HG02759 (cell line): Measurements from ENCODE around the gene NCLN.

Source experiments
- ATAC-seq: cut with Tn5 transposase; IDR thresholded peaks from one replicate; pipeline ENCODE4 v1.9.1; 2021; ENCODE audit warnings: mild to moderate bottlenecking, moderate library complexity; ENCODE audit not compliant: unreplicated experiment

The NCLN gene, protein sequence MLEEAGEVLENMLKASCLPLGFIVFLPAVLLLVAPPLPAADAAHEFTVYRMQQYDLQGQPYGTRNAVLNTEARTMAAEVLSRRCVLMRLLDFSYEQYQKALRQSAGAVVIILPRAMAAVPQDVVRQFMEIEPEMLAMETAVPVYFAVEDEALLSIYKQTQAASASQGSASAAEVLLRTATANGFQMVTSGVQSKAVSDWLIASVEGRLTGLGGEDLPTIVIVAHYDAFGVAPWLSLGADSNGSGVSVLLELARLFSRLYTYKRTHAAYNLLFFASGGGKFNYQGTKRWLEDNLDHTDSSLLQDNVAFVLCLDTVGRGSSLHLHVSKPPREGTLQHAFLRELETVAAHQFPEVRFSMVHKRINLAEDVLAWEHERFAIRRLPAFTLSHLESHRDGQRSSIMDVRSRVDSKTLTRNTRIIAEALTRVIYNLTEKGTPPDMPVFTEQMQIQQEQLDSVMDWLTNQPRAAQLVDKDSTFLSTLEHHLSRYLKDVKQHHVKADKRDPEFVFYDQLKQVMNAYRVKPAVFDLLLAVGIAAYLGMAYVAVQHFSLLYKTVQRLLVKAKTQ

DNA sequence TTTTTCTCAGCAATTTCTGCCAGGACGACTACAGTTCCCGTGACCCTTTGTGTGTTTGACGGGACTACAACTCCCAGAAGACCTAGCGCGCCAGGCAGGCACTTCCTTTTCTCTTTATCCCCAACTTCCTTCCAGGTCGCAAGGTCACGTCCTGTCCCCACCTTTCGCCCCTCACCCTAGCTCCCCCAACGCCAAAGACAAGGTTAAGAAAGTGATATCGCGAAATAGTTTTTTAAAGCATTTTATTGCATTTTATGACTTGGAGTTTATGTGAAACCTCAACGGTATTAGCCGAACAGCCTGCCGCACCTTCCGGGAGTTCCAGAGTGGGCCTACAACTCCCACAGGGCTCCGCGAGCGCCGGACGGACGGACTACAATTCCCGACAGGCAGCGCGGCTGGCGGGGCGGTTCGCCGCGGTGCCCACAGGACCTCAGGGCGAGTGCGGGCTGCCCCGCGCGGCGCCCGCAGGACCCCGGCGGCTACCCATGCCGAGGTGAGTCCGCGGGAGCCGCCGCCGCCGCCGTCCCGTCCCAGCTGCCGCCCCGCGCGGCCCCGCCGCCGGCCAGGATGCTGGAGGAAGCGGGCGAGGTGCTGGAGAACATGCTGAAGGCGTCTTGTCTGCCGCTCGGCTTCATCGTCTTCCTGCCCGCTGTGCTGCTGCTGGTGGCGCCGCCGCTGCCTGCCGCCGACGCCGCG, at the start of gene NCLN:
Gene NCLN, plus strand, starts transcription at position 470 of the 699 bp plus-strand sequence. Its CDS starts 101 bp downstream, at position 571.
- ATAC-seq, result peak; percentile 83

DNA sequence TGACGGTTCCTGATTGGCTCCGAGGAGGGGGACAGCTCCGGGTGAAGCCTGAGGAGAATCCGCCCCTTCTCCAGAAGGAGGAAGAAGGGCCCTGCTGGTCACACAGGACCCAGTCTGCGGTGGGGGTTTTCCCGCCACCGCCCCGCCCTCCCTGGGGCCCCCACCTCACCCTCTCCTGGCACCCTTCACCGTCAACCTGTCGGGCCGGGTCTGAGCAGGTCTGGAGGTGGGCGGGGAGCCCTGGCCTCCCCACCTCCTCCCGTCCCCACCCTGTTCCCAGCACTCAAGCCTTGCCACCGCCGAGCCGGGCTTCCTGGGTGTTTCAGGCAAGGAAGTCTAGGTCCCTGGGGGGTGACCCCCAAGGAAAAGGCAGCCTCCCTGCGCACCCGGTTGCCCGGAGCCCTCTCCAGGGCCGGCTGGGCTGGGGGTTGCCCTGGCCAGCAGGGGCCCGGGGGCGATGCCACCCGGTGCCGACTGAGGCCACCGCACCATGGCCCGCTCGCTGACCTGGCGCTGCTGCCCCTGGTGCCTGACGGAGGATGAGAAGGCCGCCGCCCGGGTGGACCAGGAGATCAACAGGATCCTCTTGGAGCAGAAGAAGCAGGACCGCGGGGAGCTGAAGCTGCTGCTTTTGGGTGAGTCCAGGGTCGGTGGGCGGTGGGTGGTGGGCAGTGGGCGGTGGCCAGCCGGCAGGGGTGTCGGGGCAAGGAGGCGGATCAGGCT, 49.6 kb upstream of the NCLN start, which contains the start of gene GNA15:
Gene GNA15, plus strand, starts transcription at position 73 of the 723 bp plus-strand sequence. Its CDS starts 418 bp downstream, at position 491.
- ATAC-seq, result no peak

DNA sequence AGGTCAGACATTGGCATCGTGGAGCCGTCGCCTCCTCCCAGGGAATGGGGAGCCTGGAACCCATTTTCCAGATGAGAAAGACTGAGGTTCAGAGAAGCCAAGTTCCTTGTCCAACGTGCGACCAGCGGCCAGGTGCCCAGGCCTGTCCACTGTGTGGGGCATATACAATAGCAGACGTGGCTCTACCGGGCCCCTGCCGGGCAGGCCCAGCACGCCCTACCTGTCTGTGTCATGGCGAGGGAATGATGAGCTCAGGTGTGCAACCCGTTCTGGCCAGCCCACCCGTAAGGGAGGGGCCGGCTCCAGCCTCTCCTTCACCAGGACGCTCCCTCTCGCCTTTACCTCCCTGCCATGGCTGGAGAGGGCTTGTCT, 49.1 kb upstream of the NCLN start:
- no peak for ATAC-seq

DNA sequence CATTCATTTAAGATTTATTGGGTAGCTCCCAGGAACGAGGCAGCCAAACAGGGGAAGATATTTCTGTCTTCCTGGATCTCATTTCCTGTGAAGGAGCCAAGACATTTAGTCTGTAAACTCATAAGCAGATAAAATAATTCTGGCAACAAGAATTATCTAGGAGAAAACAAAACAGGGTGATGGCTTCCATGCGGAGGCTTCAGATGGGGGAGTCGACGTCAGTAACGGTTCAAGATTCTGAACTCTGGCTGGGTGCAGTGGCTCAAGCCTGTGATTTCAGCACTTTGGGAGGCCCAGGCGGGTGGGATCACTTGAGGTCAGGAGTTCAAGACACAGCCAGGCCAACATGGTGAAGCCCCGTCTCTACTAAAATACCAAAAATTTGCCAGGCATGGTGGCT, 48.6 kb upstream of the NCLN start:
- no peak for ATAC-seq

DNA sequence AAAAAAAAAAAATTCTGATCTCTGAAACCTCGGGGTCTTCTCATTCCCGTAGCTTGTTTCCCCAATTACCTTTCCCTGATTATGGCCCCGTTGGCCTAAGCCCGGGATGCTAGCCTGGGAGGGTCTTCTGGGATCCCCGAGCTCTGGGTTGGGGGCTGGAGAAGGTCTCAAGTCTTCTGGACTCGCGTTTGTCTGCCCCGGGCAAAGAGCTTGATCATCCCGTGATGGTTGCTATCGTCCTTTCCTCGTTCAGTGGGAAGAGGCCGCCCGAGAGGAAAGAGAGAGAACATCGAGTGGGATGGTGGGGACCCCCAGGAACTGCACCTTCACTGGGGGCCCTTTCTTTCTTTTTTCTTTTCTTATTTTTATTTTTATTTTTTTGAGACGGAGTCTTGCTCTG, 47.5 kb upstream of the NCLN start:
- ATAC-seq, result no peak

DNA sequence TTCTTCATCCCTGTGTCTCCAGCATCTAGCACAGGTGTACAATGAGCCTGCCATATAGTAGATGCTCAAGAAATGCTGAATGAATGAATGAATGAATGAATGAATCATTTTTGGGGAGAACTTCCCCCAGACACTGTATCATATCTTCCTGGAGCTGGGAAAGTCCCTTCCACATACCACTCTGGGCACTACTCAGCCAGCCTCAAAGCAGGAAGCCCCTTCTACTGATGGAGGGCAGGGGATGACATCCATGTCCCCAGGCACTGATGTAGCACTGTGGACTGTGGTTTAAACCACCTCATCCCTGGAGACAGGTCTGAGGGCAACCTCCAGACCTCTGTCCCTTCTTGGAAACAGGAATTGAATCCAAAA, 45.1 kb upstream of the NCLN start:
- no peak for ATAC-seq

DNA sequence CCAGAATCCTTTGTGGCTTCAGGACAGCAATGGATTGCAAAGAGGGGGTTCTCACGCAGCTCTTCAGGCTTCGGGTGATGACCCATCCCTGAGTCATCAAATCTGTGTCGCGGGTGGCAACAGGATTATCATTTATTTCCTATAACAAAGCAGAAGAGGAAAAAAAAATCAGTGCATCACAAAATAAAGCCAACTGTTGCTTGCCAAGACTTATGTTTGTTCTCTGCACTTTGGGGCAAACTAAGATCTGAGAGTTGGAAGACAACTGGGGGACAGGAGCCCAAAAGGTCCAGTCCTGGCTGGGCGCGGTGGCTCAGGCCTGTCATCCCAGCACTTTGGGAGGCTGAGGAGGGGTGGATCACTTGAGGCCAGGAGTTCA, 43.4 kb upstream of the NCLN start:
- no peak for ATAC-seq

DNA sequence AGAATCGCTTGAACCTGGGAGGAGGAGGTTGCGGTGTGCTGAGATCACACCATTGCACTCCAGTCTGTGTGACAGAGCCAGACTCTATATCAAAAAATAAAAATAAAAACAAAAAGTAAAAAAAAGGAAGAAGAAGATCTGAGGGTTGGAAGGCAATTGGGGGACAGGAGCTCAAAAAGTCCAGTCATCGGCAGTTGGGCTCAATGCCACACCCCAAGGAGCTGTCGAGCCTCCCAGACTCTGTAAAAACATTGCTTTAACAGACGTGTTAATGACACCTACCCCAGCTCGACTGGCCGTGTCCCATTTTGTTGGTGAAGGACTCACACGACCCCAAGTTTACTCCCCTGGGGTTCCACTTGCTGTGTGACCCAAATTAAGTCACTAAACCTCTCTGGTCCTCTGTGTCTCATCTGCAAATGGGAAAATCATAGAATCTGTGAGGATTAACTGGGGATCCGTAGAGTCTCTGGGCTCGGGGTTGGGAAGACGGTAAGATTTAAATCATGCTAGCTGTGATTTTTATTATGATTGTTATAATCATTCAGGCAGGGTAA, 42.9 kb upstream of the NCLN start:
- no peak for ATAC-seq

DNA sequence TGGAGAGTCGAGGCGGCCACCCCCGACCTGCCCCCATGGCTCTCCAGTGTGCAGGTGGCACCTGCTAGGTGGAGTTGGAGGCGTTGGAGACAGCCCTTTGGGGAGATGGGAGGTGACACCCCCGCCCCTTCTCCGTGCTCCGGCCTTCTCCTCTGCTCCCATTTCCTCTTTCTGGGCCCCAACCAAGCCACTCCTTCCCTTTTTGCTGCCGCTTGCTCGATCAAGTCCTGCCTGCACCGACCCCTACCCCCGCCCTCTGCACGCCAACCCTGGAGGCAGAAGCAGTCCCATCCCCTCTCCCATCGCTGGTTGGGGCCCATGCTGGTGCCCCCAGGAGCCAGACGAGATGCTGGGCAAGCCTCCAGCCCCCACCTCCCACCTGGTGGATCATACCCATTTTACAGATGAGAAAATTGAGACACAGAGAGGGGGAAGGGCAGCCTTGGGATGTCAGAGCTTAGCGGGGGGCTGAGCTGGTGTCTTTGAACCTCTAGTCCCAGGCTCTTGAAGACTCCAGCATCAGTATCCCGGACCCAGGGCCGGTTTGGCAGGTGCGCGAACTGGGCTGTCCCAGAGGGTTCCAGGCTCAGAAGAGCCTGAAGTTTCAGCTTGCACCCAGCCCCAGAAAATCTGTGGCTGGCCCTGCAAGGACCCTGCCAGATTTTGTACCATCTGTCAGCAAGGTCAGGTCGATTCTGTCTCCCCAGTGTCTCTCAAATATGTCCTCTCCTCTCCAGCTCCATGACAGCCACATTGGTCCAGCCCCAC, 39.6 kb upstream of the NCLN start:
- no peak for ATAC-seq

DNA sequence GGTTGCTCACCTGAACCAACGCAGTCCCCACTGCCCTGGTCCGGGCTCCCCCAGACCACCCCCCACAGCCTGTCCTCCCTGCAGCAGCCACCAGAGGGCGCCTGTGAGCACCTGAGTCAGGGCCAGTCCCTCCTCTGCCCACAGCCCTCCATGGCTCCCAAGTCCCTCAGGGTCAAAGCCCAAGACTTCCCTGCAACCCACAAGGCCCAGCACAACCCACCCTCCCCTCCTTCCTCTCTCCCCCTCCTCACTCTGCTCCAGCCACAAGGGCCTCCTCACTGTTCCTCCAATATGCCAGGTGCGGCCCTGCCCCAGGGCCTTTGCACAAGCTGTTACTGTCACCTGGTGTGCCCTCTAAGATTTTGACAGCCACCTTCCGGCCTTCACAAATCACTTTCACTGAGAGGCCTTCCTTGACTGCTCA, 39.0 kb upstream of the NCLN start:
- no peak for ATAC-seq

DNA sequence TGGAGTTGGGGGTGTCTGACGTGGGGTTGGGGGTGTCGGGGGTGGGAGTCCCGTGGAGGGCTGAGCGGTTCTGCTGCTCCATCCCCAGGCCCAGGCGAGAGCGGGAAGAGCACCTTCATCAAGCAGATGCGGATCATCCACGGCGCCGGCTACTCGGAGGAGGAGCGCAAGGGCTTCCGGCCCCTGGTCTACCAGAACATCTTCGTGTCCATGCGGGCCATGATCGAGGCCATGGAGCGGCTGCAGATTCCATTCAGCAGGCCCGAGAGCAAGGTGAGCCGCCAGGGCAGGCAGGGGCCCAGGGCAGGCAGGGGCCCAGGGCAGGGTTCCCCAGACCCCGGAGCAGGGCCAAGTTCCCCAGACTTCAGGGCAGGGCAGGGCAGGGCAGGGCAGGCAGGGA, 37.2 kb upstream of the NCLN start:
- ATAC-seq, result no peak

DNA sequence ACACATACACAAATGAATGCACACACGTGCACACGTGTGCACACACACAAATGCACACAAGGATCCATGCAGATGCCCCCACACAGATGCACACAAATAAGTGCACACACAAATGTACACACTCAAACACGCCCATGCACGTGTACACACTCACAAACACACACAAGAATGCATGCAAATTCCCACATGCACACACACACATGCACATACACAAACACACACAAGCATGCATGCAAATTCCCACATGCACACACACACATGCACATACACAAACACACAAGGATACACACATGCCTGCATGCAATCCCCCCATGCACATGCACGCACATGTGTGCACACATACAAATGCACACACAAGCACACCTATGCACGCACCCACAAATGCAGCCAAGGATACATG, 36.6 kb upstream of the NCLN start:
- no peak for ATAC-seq

DNA sequence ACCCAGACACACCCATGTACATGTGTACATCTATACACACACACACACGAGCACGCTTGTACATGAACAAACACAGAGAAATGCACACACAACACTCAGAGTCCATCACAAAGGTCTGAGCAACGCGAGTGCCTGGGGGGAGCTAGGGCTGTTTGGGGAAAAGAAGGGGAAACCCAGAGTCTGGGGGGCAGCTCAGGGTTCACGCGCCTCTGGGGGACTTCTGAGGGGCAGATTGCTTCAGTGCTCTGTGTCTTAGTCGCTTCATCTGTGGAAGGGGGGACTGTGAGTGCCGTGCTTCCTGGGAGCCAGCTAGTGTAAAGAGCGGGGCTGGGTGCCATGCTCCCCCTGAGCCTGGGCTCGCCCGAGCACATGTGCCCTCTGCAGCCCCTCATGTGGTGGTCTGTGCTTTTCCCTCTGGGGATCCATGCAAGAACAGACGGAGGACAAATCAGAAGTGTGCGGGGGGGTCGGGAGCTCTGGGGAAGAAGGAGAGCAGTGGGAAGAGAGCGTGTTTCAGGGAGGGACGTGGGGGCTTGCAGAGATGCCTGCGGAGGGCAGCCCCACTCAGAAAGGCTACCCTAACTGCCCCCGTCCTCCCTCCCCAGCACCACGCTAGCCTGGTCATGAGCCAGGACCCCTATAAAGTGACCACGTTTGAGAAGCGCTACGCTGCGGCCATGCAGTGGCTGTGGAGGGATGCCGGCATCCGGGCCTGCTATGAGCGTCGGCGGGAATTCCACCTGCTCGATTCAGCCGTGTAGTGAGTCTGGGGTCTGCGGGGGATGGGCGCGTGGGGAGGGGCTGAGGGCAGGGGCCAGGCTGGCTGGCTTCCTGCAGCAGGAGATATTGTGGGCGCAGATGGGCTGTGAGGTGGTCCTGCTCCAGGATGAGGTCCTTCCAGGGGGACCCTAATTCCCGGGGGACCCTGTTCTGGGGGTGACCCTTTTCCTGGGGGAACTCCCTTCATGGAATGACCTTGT, 35.9 kb upstream of the NCLN start:
- no peak for ATAC-seq

DNA sequence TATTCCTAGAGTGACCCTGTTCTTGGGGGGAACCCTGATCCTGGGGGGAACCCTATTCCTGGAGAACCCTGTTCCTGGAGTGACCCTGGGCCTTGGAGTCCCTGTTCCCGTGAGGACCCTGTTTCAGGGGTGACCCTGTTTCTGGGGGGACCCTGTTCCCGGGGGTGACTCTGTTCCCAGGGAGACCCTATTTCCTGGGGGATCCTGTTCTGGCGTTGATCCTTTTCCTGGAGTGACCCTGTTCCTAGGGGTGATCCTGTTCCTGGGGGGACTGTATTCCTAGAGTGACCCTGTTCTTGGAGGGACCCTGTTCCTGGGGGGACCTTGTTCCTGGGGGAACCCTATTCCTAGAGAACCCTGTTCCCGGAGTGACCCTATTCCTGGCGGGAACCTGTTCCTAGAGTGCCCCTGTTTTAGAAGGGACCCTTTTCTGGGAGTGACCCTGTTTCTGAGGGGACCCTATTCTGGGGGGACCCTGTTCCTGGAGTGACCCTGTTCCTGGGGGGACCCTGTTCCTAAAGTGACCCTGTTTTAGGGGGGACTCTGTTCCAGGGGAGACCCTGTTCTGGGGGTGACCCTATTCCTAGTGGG, 34.9 kb upstream of the NCLN start:
- no peak for ATAC-seq

DNA sequence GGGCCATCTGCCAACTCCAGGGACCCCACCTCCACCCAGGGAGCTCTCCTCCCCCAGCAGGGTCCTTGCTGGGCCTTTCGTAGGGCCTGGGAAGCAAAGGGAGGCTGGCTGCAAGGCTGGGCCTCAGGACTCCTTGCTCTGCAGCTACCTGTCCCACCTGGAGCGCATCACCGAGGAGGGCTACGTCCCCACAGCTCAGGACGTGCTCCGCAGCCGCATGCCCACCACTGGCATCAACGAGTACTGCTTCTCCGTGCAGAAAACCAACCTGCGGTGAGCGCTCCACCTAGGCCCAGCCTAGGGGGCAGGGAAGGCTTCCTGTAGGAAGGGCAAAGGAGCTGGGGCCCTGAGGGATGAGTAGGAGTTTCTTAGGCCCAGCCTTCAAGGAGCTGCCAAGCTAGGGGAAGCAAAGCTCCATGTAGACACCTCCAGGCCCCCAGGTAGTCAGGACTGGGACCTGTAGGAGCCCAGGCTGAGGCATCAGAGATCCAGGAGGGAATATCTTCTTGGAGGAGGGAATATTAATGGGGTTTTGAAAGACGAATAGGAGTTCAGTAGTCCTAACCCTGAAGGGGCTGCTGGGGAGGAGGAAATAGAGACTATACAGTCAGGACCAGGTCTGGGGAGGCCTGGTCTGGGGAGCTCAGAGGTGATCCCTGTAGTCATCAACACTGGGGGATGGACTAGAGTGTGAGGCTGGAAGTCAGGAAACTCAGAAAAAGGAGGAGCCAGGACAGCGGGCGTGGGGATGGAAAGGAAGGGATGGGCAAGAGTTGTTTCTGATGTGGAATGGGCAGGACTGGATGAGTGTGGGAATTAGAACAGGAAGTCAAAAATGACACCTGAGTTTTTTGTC, 33.9 kb upstream of the NCLN start:
- ATAC-seq, result no peak

DNA sequence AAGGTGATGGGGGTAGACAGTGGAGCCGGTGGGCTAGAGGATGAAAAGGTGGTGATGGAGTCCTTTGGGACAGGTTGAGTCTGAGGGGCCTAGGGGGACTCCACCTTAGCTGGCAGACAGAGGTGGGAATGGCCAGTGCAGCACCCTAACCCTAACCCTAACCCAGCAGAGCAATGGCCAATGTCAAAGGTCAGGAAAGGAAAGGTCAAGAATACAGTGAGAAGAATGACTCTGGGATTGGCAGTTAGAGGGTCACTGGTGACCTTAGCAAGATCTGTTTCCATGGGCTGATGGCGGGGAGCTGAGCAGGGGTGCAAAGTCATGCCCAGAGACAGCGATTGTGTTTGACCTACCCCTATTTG, 33.3 kb upstream of the NCLN start:
- no peak for ATAC-seq

DNA sequence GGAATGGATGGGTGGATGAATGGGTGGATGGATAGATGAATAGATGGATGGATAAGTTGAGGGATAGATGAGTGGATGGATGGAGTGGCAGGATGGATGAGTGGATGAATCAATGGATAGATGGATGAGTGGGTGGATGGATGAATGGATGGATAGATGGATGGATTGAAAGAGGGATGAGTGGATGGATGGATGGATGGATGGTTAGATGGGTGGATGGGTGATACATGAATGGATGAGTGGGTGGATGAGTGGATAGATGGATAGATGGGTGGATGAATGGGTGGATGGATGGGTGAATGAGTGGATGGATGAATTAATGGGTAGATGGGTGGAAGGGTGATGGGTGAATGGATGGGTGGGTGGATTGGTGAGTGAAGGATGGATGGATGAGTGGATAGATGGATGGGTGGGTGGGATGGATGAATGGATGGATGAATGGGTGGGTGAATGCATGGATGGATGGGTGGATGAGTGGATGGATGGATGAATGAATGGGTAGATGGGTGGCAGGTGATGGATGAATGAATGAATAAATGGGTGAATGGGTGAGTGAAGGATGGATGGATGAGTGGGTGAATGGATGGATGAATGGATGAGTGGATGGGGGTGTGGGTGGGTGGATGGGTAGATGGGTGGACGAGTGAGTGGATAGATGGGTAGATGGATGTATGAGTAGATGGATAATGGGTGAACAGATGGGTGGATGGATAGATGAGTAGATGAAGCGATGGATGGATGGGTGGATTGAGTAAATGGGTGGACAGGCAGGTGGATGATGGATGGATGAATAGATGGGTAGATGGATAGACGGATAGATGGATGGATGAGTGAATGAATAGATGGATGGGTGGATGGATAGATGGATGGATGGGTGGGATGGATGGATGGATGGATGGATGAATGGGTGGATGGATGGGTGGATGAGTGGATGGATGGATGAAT, 32.2 kb upstream of the NCLN start:
- ATAC-seq, result no peak
